Activated CD4-positive, alpha-beta T cell treated with anti-CD3 and anti-CD28 coated beads, Interleukin-2, Interleukin-4, amounts not matched to agents 100 ng/mL and 50 ng/mL, durations not matched to agents 16 hours and 8 hours (primary cell): ENCODE measurements around the gene PCDH9.

Experiments
- DNase-seq: peaks from one replicate; pipeline ENCODE4 v3.0.0-alpha.2; 2020; ENCODE audit warnings: low spot score

Gene PCDH9

GRCh38 chr13:66520511-66521355, 709.4 kb downstream of the PCDH9 start:
- no peak for DNase-seq

GRCh38 chr13:66519259-66519658, 710.9 kb downstream of the PCDH9 start:
- no peak for DNase-seq

GRCh38 chr13:66518068-66518467, 712.1 kb downstream of the PCDH9 start:
- DNase-seq: no peak

- no peak for DNase-seq
Measured at GRCh38 chr13:66513728-66514127, 716.4 kb downstream of the PCDH9 start.

GRCh38 chr13:66509175-66509574, 721.0 kb downstream of the PCDH9 start:
- DNase-seq: no peak

- DNase-seq: no peak
Measured at GRCh38 chr13:66508153-66508909, 721.8 kb downstream of the PCDH9 start.

GRCh38 chr13:66506979-66507378, 723.2 kb downstream of the PCDH9 start:
- no peak for DNase-seq

GRCh38 chr13:66506051-66506777, 723.9 kb downstream of the PCDH9 start:
- no peak for DNase-seq

- DNase-seq: no peak
Measured at GRCh38 chr13:66503890-66504289, 726.2 kb downstream of the PCDH9 start.

GRCh38 chr13:66501181-66501580, 729.0 kb downstream of the PCDH9 start:
- DNase-seq: no peak

GRCh38 chr13:66492479-66492878, 737.7 kb downstream of the PCDH9 start:
- no peak for DNase-seq

GRCh38 chr13:66491251-66491650, 738.9 kb downstream of the PCDH9 start:
- no peak for DNase-seq

GRCh38 chr13:66489586-66489985, 740.5 kb downstream of the PCDH9 start:
- DNase-seq: no peak

- DNase-seq: no peak
Measured at GRCh38 chr13:66489172-66489571, 741.0 kb downstream of the PCDH9 start.

GRCh38 chr13:66483712-66484111, 746.4 kb downstream of the PCDH9 start:
- no peak for DNase-seq

- DNase-seq: no peak
Measured at GRCh38 chr13:66482836-66483235, 747.3 kb downstream of the PCDH9 start.

- DNase-seq: no peak
Measured at GRCh38 chr13:66477816-66478215, 752.3 kb downstream of the PCDH9 start.

- DNase-seq: no peak
Measured at GRCh38 chr13:66475061-66475460, 755.1 kb downstream of the PCDH9 start.

GRCh38 chr13:66469745-66470144, 760.4 kb downstream of the PCDH9 start:
- no peak for DNase-seq

- no peak for DNase-seq
Measured at GRCh38 chr13:66468656-66469055, 761.5 kb downstream of the PCDH9 start.

- no peak for DNase-seq
Measured at GRCh38 chr13:66462187-66462586, 767.9 kb downstream of the PCDH9 start.

GRCh38 chr13:66461021-66461420, 769.1 kb downstream of the PCDH9 start:
- DNase-seq: no peak

- DNase-seq: no peak
Measured at GRCh38 chr13:66459634-66460033, 770.5 kb downstream of the PCDH9 start.
